Caco-2 (cell line): ENCODE data around the gene ELOVL2. TPM values are rescaled to one million over a fixed set of nuclear protein-coding genes. Genes with fewer than 3 reads are reported as not detected.

ENCODE experiments used
- BruUV-seq: library from RNA; stranded (reverse); fragments of 400-500 nt; replicated peaks from 2 replicates; lab custom pipeline; 2021; lab: Mats Ljungman, UMichigan
- CTCF ChIA-PET: fragments of 300-600 bp; sonication (Branson Sonifier 250); formaldehyde crosslinking; loops from one replicate; lab custom pipeline; 2022; ENCODE audit warnings: antibody characterized with exemption; lab: Charles Lee
- POLR2A ChIA-PET: fragments of 300-600 bp; sonication (Branson Sonifier 250); formaldehyde crosslinking; loops from one replicate; lab custom pipeline; 2022; ENCODE audit warnings: antibody characterized with exemption; lab: Charles Lee
- DNase-seq, 2 experiments: peaks; one replicate each; pipeline versions ENCODE4 v3.0.0 to v3.0.0-alpha.2; 2020 to 2022
- H3K27me3 ChIP-seq: replicated peaks from 2 replicates; pipeline ENCODE4 v1.6.0; 2011; ENCODE audit warnings: low read length; ENCODE audit not compliant: control insufficient read depth, insufficient read depth
- H3K36me3 ChIP-seq: 2 replicates; pipeline ENCODE4 v1.5.1; 2011; ENCODE audit warnings: low read length; ENCODE audit not compliant: control insufficient read depth, insufficient read depth
- H3K4me1 ChIP-seq: fragments of 250-450 bp; sonication (Bioruptor Pico); 2 replicates; pipeline ENCODE4 v1.5.1; 2020; ENCODE audit warnings: mild to moderate bottlenecking
- H3K4me3 ChIP-seq: 2 replicates; pipeline ENCODE4 v1.5.1; 2011; ENCODE audit warnings: low read depth, mild to moderate bottlenecking, control low read depth, low read length
- H3K9me3 ChIP-seq: fragments of 250-450 bp; sonication (Bioruptor Pico); 2 replicates; pipeline ENCODE4 v1.5.1; 2020; ENCODE audit warnings: mild to moderate bottlenecking, moderate library complexity
- H3K27ac Mint-ChIP-seq: one replicate; pipeline ENCODE4 v1.8.0; 2022; ENCODE audit warnings: mixed read lengths; ENCODE audit not compliant: unreplicated experiment
- H3K27me3 Mint-ChIP-seq: one replicate; pipeline ENCODE4 v1.8.0; 2022; ENCODE audit warnings: mixed read lengths; ENCODE audit not compliant: insufficient read depth, unreplicated experiment
- H3K36me3 Mint-ChIP-seq: one replicate; pipeline ENCODE4 v1.8.0; 2022; ENCODE audit warnings: mild to moderate bottlenecking, mixed read lengths; ENCODE audit not compliant: insufficient read depth, unreplicated experiment
- H3K4me1 Mint-ChIP-seq: one replicate; pipeline ENCODE4 v1.8.0; 2022; ENCODE audit warnings: low read depth, mixed read lengths; ENCODE audit not compliant: unreplicated experiment
- H3K4me3 Mint-ChIP-seq: one replicate; pipeline ENCODE4 v1.8.0; 2022; ENCODE audit warnings: mild to moderate bottlenecking, moderate library complexity, mixed read lengths; ENCODE audit not compliant: unreplicated experiment
- H3K9me3 Mint-ChIP-seq: one replicate; pipeline ENCODE4 v1.8.0; 2022; ENCODE audit warnings: mixed read lengths; ENCODE audit not compliant: unreplicated experiment
- CTCF ChIP-seq, 2 experiments: fragments of 200-600 bp in 1 of 2; IDR thresholded peaks; 1 replicate in 1 of 2; 2 replicates in 1 of 2; pipeline versions ENCODE4 v1.5.1 to v1.8.0; 2011 to 2022; ENCODE audit warnings: antibody characterized with exemption in 1 of 2, control low read depth in 1 of 2, inconsistent platforms in 1 of 2, low read depth in 1 of 2, low read length in 1 of 2, mild to moderate bottlenecking in 1 of 2, moderate library complexity in 1 of 2; ENCODE audit not compliant: insufficient read depth in 1 of 2, severe bottlenecking in 1 of 2, unreplicated experiment in 1 of 2
- intact Hi-C: fragments of 100-400 bp; cut with micrococcal nuclease; formaldehyde crosslinking; loops from one replicate; pipeline ENCODE4 v1.10.0; 2022; ENCODE audit not compliant: unreplicated experiment
- total RNA-seq: library from RNA; stranded (reverse); gene quantifications from 2 replicates; pipeline ENCODE4 v1.2.3, GENCODE V29; 2022

The ELOVL2 gene
- total RNA-seq, 1 experiment from 2014 or later, result not detected

GRCh38 chr6:11066505-11067347 is 22.6 kb upstream of the ELOVL2 start:
- Histone ChIP-seq H3K9me3 (no peaks in the 10 kb centered on the region), H3K4me3 (no peak overlapping the region), H3K4me1 (peaks cover 36% of the 10 kb centered on the region), H3K36me3 (no peaks in the 10 kb centered on the region), H3K27me3 (no peaks in the 10 kb centered on the region; the same call in 1 of the 2 replicates)
- H3K9me3 Mint-ChIP-seq, result no peaks in the 10 kb centered on the region
- peaks cover 33% of the 10 kb centered on the region for H3K4me1 Mint-ChIP-seq
- no peaks in the 10 kb centered on the region for H3K36me3 Mint-ChIP-seq
- BruUV-seq, result no TSS peak
- no peaks in the 10 kb centered on the region for H3K27me3 Mint-ChIP-seq
- CTCF ChIA-PET, result interaction anchor here (0.5 to 2.3 kb wide), 13 partner anchors 10 to 210 kb away, joined by 3 to 23 read pairs (median 3); no protein-coding TSS in a partner anchor
- peak overlapping the region; percentile 59 for H3K4me3 Mint-ChIP-seq
- TF ChIP-seq CTCF (IDR thresholded peaks at IDR 0.05; ENCODE audit: insufficient read depth in 1 of 2, low read depth in 1 of 2, low read length in 1 of 2, severe bottlenecking in 1 of 2, unreplicated experiment in 1 of 2), result no peak
- intact Hi-C loops, result loop anchor here (1.0 to 5.0 kb wide), 3 partner anchors 54 to 229 kb away; partner anchors contain the start of gene MAK
- peak overlapping the region; percentile 73 for H3K27ac Mint-ChIP-seq
- POLR2A ChIA-PET, result interaction anchor here (1.0 to 1.3 kb wide), 2 partner anchors 166 to 344 kb away, joined by 3 to 8 read pairs; partner anchors contain the start of gene NEDD9
- peak; percentile 62 to 64 for DNase-seq

- no peaks in the 10 kb centered on the region for H3K27me3 ChIP-seq
- H3K9me3 ChIP-seq, result no peaks in the 10 kb centered on the region
- ChIA-PET CTCF (interaction anchor here (0.5 to 2.3 kb wide), 4 partner anchors 27 to 530 kb away, joined by 3 to 23 read pairs (median 6); no protein-coding TSS in a partner anchor), POLR2A (no interaction called here)
- H3K4me1 ChIP-seq, result peaks cover 36% of the 10 kb centered on the region
- TSS peak; percentile 44 for BruUV-seq
- H3K4me1 Mint-ChIP-seq, result peaks cover 33% of the 10 kb centered on the region
- no peak for TF ChIP-seq CTCF (IDR thresholded peaks at IDR 0.05; ENCODE audit: insufficient read depth in 1 of 2, low read depth in 1 of 2, low read length in 1 of 2, severe bottlenecking in 1 of 2, unreplicated experiment in 1 of 2)
- H3K4me3 Mint-ChIP-seq, result no peak overlapping the region
- H3K36me3 ChIP-seq, result no peaks in the 10 kb centered on the region
- H3K9me3 Mint-ChIP-seq, result no peaks in the 10 kb centered on the region
- DNase-seq, result no peak
- H3K4me3 ChIP-seq, result no peak overlapping the region
- H3K36me3 Mint-ChIP-seq, result no peaks in the 10 kb centered on the region
- H3K27ac Mint-ChIP-seq, result peak overlapping the region; percentile 84
- H3K27me3 Mint-ChIP-seq, result no peaks in the 10 kb centered on the region
- intact Hi-C loops, result loop anchor here (5.0 kb wide), 1 partner anchor 228 kb away; the partner anchor contains the start of gene MAK
Measured at GRCh38 chr6:11065436-11066202, 21.5 kb upstream of the ELOVL2 start.

GRCh38 chr6:11064836-11065235 is 20.7 kb upstream of the ELOVL2 start:
- intact Hi-C loops, result loop anchor here (5.0 kb wide), 1 partner anchor 228 kb away; the partner anchor contains the start of gene MAK
- POLR2A ChIA-PET, result no interaction called here
- BruUV-seq, result no TSS peak
- Histone ChIP-seq H3K9me3 (no peaks in the 10 kb centered on the region; the same call in 1 of the 2 replicates), H3K4me1 (peaks cover 36% of the 10 kb centered on the region), H3K36me3 (no peaks in the 10 kb centered on the region), H3K27me3 (no peaks in the 10 kb centered on the region), H3K4me3 (no peak overlapping the region)
- Mint-ChIP-seq H3K27me3 (no peaks in the 10 kb centered on the region), H3K4me1 (peaks cover 32% of the 10 kb centered on the region), H3K27ac (no peak overlapping the region), H3K4me3 (no peak overlapping the region), H3K36me3 (no peaks in the 10 kb centered on the region), H3K9me3 (no peaks in the 10 kb centered on the region)
- CTCF ChIA-PET, result no interaction called here
- TF ChIP-seq CTCF (IDR thresholded peaks at IDR 0.05; ENCODE audit: insufficient read depth in 1 of 2, low read depth in 1 of 2, low read length in 1 of 2, severe bottlenecking in 1 of 2, unreplicated experiment in 1 of 2), result no peak
- no peak for DNase-seq
